ENCODE measurements around the gene SMPDL3B.

SMPDL3B gene

GRCh38 chr1:27934818-27935549, at the start of gene SMPDL3B:
Gene SMPDL3B (plus strand): TSS chr1:27935000. CDS start chr1:27935184, 184 bp downstream.
- no peak for DNase-seq

GRCh38 chr1:27885114-27885528, 49.7 kb upstream of the SMPDL3B start:
- peak; percentile 44 for DNase-seq

DNA sequence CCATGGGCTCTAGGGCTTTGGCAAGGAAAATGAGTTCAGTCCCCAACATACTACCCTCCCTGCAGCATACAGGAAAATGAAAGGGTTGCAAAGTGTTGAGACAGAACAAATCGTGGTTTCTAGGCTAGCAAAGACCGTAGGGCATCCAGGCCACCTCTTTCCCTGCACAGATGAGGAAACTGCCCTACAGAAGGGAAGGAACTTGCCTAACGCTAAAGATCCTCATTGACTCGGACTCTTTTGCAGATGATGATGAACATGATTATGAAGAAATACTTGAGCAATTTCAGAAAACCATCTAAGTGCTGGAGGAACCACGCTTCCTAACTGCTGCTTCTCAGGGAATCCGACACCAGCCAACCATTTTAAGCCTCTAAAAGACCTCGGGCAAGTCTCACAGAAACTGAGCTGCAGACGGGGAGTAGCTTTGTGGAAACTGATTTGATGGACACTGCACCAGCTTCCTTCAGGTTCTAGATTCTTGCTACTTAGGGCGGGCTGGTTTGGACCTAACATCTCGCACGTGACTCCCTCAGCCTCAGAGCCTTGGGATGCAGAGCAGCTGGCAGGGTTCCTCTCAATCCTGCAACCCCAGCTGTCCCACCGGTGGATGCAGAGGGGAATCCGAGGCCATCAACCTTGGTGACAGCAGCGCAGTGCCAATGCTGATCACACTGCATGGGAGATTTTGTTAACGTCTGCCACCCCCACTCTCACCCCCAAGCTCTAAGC, 49.0 kb upstream of the SMPDL3B start:
- DNase-seq: peak; percentile 48

GRCh38 chr1:27886353-27886679, 48.5 kb upstream of the SMPDL3B start:
- no peak for DNase-seq

GRCh38 chr1:27886744-27887143, 48.1 kb upstream of the SMPDL3B start:
- DNase-seq: no peak

DNA sequence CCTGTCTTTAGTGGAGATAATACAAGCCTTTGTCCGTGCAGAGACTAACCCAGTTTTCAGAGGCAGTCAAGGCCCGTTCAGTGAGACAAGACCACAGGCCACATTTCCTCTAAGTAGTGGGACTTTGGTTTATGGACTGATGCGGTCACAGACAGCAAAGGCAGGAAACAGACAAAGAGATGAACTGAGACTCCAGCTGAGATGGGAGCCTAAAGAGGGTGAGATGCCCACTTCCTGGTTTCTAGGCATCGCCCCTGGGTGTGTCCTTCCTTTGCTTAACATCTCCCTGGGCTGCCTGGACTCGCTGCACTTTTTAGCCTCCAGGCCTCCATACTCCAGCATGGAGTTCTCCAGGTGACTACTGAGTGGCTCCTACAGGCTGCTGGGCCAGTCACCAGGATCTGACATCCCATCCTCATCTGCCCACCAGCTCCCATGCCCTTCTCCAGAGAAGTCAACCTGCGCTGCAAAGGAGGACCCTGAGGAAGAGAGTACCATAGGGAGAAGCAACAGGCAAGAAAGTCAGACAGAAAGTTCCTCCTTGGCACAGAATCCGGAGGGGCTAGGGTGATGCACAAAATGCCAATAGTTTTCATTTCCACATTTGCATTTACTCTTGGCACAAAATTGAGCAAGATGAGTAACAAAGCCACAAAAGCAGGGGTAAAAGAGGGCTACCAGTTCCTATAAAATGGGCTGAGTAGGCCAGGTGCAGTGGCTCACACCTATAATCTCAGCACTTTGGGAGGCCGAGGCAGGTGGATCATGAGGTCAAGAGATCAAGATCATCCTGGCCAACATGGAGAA, 47.4 kb upstream of the SMPDL3B start:
- DNase-seq: peak; percentile 59

GRCh38 chr1:27889506-27889905, 45.3 kb upstream of the SMPDL3B start:
- no peak for DNase-seq

DNA sequence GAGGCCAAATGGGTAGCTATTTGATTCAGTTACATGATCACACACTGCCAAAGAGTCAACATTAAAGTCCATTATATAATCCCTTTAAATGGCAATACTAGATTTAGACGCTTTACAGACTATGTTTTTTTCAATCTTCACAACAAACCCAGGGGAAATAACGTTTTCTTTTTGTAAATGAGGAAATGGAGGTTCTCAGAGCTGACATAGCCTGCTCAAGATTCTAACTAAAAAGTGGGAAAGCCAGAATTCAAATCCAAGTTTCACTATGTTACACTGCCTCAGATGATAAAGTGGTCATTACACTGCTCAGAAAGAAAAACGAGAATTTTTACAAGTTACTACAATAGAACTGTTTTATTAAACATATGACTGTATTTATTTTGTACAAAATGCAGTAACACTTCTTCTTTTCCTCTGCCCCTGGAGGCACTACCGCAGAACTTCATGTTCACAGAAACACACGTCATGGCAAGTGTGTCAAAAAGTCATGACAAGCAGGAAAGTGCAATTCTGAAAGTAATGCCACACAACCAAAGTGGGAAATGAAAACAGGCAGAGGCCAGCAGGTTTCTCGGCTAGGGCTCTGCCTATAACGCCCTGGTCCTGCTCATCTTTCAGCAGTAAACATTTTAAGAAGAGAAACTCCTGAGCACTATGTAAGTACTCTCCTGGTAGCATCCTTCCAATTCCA, 43.5 kb upstream of the SMPDL3B start:
- DNase-seq: peak; percentile 72

GRCh38 chr1:27894521-27894920, 40.3 kb upstream of the SMPDL3B start:
- no peak for DNase-seq

GRCh38 chr1:27906759-27907158, 28.0 kb upstream of the SMPDL3B start:
- DNase-seq: no peak

DNA sequence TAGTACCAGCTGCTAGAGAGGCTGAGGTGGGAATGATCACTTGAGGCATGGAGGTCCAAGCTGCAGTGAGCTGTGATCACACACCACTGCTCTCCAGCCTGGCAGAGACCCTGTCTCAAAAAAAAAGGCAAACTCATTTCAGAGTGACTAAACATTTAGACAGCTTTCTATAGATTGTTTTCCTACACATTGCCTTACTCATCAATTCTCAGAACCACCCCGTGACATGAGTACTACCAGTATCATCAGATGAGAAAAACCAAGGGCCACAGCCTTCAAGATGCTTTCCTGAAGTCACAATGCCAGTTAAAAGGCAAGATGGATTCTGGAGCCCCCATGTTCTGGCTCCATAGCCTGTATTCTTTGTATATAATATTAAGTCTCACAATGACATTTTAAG, 22.4 kb upstream of the SMPDL3B start:
- DNase-seq: no peak

- DNase-seq: no peak
Measured at GRCh38 chr1:27915082-27915575, 19.7 kb upstream of the SMPDL3B start.

- no peak for DNase-seq
Measured at GRCh38 chr1:27922272-27922671, 12.5 kb upstream of the SMPDL3B start.

DNA sequence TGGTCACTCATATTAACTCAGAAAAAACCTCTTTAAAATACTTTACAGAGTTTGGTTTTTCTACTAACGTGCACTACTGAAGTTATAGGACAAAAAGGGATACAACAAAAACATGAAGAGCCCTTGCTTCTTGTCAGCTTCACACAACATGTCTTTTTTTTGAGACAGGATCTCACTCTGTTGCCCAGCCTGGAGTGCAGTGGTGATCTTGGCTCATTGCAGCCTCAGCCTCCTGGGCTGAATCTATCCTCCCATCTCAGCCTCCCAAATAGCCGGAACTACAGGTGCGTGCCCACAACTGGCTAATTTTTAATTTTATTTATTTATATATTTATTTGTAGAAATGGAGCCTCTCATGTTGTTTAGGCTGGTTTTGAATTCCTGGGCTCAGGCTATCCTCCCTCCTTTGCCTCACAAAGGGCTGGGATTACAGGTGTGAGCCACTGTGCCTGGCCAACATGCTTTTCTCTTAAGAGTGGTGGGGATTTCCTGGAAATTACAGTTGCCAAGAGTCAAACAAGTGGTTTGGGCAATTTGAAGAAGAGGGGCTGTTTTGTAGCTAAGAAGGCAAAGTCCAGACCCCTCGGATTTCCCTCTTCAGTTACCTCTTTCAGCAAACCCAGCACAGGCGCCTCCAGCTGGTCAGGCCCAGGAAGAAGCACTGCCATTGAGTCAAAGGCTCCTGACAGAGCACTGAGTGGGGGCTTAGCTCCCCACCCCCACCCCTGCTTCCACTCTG, 6.4 kb upstream of the SMPDL3B start:
- no peak for DNase-seq

- DNase-seq: no peak
Measured at GRCh38 chr1:27931184-27931583, 3.6 kb upstream of the SMPDL3B start.

- DNase-seq: no peak
Measured at GRCh38 chr1:27931759-27932158, 3.0 kb upstream of the SMPDL3B start.

GRCh38 chr1:27935721-27936120, 921 bp downstream of the SMPDL3B start:
- DNase-seq: no peak

GRCh38 chr1:27936370-27936769, 1.6 kb downstream of the SMPDL3B start:
- DNase-seq: no peak

GRCh38 chr1:27937524-27937836, 2.7 kb downstream of the SMPDL3B start:
- DNase-seq: no peak

DNA sequence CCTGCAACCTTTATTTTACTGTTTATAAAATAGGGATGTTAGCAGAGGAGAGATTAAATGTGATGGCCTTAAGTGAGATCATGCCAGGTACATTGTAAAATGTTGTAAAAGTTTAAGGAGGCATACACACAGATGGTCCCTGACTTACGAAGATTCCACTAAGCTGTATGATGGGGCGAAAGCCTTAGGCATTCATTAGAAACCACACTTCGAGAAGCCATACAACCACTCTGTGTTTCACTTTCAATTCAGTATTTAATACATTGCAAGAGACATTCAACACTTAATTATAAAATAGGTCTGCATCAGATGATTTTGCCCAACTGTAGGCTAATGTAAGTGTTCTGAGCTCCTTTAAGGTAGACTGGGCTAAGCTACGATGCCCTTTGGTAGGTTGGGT, 3.7 kb downstream of the SMPDL3B start:
- DNase-seq: no peak

DNA sequence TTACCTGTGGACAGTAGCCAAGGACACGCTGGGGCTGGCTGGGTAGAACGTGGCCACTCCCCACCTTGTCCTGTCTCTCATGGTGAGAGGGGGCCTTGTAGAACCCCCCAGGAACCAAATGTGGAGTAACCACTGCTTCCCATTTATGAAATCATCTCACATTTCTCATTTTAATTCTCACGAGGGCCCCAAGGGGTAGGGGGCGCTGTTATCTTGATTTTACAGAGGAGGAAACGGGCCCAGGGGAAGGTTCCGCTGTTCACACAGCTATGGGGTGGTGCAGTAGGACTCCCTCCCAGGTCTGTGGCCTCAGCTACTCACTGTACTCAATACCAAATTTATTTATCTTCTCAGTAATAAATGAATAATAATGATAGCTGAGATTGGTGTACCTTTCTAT, 5.5 kb downstream of the SMPDL3B start:
- peak; percentile 72 for DNase-seq

DNA sequence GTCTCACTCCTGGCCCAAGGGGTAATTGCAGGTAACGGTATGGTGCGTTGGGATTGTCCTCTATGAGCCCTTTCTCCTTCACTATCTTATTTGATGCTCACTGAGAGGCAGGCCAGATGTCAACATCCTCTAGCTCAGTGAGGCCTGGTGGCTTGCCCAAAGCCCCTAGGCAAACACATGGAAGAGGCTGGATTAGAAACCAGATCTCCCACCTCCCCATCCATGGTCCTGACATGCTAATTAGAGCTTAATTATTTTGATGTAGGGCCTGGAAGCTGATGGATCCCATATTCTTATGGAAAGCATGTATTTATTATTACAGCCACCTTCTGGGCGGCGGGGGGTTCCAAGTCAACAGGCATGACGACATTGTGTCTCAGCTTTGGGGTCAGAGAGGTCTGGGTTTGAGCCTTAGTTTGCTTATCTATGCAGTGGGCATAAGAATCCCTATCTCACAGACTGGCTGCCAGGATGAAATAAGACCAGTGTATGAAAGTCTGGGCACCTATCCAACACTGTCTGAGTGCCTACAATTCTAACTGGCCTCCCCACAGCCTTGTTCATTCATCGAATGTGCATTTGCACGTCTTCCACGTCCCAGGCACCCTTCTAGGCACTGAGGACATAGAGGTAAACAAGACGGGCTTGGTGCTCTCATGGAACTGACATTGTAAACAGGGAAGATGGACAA, 6.2 kb downstream of the SMPDL3B start:
- DNase-seq: no peak
